Fibroblast of skin of left biceps (primary cell): ENCODE data around the gene RNF152.

Experiments
- DNase-seq, 2 experiments: peaks; one replicate each; pipeline ENCODE4 v3.0.0-alpha.2; 2013; ENCODE audit warnings: low read depth in 2 of 2

The RNF152 gene

DNA sequence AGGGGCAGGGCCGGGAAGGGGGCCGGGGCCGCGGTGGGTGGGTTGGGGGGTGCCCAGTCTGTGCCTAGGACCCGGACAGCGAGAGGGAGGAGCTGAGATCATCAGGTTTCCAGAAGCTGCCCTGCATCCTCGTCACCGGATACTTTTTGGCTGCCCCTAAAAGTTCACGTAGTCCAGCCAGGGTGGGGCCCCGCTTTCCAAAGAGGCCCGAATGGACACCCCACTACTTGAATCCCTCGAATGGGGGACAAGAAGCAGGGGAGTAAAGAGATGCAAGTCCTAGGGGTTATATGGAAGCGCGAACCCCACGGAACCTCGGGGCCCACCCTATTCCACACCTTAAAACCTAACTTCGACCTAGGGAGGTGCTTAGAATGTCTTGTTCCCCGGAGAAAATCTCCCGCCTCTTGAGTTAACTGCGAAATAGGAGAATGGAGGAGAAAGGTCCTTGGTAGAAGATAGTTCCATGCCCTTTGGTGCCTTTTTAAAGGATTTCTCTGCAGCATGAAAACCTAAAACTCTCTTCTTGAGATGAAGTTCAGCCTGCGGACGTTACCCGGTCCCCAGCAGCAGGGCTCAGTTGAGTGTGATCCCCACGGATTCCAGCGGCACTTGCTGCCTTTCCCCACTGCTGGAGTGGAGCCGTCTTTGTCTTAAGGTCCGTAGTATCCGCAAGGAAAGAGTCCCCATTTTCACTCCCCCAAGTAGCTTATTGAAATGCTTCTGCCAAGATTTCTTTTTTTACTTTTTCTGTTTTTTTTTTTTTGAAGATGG lies 2.1 kb upstream of the RNF152 start:
- DNase-seq: no peak

DNA sequence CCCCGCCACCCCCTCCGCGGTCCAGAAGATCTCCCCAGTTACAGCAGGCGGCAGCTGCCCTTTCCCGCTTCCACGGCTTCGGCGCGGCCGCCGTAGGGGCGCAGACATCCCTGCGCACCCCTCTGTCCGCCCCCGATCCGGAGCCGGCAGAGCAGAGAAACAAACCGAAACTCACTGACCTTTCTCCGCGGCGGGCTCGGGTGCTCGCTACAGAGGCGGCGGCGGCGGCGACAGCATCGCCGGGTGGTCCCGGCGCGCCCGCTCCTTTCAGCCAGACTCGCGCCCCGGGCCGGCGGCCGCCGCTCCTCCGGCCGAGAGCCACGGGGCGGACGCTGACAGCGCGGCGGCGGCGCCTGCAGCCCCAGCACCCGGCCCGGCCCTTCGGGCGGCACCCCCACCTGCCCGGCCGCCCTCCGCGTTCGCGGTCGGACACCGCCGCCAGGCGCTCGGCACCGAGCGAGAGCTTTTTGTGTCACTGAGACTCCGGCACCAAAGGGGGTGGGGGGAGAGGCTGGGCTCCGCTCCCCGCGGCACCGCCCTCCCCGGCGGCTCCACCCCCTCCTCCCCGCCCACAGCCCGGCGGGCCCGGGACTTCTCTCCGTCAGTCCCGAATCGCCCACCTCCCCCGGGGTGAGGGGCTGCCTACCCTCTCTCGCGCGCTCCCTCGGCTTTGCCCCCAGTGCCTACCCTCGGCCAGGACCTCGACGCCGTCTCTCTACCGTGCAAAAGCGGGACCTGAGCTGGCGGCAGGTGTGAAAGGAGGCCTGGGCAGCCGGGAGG lies 1.4 kb upstream of the RNF152 start:
- DNase-seq: no peak

DNA sequence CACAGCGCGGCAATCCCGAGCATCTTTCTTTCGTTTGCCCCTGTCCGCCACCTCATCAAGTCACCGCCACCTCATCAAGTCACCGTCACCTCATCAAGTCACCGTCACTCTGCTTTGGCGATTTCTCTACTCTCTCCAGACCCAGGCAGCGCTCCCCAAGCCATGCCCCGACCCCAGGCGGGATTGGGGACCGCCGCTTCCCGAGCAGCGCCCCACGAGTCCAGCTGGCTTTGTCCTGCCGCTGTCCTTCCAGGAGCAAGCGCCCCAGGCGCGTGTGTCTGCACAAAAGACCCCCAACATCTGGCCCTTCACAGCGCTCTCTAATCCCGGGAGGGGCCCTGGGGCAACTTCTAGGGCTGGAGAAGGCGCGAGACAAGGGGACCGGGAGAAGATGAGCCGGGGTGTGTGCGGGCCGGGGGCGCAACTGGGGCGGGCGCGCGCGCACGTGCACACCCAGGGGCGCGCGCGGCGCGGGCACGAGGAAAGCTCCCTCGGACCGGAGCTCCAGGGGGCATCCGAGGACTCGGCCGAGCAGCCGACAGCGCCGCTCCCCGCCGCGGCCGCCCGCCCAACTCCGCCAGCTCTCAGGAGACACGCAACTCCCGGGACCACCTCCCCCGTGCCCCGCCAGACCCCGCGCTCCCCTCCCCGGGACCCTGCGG lies 633 bp upstream of the RNF152 start:
- no peak for DNase-seq

DNA sequence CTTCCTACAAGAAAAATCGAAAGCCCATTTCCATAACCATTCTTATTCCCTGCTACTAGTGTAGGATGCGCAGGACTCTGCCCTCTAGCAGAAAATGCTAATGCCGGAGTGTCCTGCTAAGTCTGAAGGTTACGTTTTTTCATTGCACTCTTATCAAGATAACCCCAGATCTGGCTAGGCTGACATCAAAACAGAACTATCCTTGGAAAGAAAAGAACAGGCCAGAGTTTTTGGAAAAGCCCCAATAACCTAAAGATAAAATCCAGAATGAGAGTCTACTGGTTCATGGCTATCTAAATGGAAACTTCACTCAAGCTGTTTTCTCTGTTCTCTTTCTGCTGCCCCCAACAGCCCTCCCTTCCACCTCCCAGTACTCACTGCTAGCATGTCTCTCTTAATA lies 913 bp downstream of the RNF152 start:
- DNase-seq: no peak

DNA sequence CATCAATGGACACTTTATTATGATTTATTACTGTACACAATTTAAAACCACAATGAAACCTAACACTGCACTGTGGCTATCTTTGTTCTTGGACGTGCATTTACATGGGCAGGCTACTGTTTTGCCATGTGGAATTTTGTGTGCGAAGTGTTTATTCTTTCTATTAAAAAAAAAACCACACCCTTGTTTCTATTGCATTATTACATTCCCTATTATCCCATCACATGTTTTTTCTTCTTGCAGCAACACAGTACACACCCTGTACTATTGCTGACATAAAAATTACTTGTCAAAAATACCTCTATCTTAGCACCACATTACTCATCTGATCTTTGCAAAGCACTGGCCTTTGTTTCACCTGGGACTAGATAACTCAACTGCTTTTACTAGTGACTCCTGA lies 1.5 kb downstream of the RNF152 start:
- DNase-seq: no peak

DNA sequence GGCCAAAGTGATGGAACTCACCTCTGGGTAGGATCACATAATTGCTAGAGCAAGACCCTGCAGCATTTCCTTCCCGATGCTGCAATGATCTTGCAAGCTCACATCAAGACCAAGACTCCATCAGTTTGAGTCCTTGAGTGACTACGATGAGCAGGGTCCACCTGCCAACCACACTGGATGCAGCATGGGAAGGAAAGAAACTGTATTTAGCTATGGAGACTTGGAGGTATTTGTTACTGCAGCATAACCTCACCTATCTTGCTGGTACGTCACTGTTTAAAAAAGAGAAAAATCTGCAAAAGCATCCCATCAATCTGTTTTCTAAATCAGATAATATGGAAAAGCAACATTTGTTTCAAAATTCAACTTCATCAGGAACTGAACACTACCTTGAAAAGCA lies 2.5 kb downstream of the RNF152 start:
- DNase-seq: no peak

DNA sequence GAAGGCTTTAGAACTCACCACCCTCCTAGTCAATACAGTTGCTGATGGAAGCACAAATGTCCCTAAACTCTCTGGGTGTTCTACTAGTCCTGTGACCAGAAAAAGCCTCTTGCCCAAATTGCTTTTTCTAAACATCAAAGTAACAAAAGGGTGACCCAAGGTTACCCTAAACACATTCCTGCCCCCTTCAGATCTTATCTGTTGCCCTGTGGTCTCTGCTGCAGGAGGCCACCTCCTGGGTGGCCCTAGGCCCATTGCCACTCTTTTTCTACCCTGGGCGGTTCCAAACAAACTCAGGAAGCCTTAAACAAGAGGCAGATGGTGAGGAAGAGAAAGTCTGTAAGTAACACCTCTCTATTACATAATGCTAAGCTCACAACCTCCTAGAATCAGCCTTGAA lies 3.3 kb downstream of the RNF152 start:
- no peak for DNase-seq

DNA sequence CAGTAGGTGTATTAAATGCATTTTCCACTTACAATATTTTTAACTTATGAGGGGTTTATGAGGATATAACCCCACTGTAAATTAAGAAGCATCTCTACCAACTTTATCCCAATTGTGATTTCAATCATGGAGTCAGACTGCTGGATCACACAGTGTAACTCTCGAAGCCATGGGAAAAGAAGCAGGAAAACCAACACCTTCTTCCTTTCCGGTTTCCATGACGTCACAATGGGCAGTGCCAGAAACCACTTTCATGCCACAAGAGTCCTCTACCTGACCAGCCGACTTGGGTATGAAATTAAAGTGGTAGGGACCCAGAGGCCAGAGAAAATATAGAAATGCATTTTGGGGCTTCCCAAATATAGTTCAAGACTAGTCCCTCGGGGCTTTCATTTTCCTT lies 4.2 kb downstream of the RNF152 start:
- no peak for DNase-seq

DNA sequence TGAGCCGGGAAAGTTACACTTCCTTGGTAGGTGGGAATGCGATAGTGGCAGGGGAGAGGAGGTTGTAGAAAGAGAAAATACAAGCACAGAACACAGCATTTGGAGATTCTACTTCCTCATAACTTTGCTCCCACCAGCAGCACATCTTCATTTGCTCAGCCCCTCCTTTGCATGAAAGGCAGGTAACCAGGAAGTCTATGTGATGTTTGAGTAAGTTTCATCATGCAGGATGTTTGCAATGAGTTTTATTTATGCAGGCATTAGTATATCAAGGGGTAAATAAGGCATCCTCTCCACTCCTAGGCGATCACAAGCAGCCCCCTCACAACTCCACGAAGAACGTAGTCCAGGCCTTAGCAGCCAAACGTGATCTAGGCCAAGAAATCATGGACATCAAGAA lies 5.0 kb downstream of the RNF152 start:
- DNase-seq: no peak

DNA sequence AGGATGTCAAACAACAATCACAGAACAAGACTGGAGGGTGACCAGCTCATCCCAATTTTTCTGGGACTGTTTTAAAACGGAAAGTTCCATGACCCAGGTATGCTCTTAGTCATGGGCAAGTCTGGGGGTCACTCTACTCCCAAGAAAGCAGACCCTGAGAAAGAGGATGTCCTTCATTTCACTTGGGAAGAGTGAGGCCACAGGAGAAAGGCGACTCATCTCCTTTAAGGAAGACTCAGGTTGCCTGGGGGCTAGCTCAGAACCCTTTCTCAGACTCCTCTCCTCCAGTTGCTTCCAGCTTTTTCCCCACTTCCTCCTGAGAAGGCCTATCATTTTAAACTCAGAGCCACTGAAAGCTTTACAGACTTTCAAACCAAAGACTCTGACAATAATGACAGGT lies 9.3 kb downstream of the RNF152 start:
- DNase-seq: no peak

DNA sequence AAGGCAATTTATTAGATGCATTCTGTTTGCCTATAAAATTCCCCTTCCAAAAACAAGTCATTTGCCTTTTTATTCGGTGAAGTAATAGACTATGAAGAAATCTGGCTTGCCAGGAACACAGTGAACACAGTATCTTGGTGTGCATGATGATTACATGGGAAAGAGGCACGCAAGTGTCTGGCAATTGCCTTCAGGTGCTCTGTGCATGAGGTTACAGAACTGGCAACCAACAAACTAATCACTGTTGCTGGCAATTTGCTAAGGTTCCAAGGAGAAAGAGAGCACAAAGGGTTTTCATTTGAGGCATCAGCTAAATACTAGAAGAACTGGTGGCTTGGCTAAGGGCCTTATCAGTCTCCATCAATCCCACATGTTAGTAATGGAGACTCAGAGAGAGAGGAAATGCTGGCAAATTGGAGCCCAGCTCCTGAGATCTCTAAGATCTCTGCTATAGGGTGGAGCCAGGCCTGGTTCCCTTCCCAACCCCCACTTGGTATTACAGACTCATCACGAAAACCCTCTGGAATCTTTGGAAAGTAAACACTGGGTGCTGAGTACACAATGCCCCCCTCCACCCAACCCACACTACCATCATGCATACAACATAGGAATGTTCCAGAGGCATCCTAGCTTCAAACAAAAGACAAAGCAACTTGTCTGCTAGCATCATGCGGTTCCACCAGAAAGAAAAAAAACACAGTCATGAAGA lies 10.4 kb downstream of the RNF152 start:
- no peak for DNase-seq

DNA sequence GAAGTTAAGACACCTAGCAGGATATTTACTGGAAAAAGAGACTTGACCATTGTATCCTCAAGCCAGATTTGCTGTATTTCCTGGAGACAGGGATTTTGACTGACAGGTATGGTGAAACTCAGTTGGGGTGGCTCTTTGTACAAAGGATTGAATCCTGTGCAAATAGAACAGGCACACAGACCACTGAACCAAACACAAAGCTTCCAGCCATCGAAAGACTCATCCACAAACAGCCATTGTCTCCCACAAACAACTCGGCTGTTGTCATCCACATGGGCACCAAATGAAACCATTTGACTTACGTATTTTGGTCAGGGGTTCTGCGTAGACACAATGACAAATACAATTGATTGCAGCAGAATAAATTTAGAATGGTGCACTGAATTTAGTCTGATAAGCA lies 15.9 kb downstream of the RNF152 start:
- no peak for DNase-seq

DNA sequence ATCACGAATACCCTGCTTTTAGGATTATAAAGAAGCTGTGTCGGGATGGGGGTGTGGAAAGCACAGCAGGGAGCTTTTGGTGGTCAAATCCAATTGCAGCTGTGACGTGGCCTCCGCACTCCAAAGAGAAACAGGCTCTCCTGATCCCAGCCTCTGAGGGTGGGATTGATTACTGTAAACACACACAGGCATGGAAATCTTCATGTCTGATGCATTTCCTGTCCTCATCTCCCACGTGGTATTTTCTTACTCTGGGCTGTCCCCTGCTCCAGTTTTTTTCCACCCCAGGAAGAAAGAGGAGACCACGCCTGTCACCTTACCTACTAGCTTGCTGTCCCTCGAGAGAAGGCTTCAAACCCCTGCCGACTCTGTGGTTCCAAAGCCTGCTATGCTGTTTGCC lies 22.7 kb downstream of the RNF152 start:
- peak; percentile 40 for DNase-seq

DNA sequence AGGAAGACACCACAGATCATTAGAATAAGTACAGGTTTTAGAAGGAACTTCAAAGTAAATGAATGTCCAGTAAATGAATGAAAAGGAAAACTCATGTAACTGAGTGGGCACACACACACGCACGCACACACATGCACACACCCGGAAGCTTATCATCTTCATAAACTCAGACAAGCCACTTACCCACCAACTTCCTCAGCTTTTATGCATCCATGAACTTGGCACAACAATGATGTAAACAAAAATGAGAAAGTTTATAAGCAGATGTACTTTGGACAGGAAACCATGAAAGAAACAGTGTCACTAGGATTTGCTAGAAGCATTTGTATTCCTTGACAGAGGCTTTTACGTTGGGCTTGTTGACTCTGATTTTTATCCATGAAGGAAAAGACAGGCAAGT lies 23.2 kb downstream of the RNF152 start:
- DNase-seq: no peak

DNA sequence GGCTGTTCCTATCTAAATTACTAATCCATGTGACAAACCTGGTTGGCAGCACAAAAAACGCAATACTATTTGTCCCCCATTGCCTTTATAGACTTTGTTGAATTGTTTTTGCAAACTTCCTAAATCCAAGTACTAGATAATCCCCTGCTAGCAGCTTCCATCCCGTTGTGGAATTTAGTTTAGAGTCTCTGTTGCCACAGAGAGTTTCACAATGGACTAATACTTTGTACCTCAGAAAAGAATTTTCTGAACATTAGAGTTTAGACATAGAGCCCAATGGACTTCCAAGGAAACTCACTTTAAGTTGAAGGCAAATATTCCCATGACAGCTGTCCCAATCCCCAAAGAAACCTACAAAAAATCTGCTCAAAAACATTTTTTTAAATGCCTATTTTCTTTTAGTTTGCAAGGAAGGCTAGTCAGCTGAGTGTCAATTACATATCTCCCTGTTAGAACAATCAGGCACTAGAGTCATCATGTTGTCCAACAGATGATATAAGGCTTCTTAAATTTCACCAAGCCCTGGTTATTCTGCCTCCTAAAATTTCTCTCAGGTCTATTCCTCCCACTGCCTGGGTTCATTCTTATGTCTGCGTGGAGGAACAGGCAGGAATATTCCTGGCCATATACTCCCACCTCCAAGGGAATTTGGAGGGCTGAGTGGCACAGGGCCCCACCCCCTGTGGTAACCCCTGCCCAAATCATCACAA lies 27.2 kb downstream of the RNF152 start:
- DNase-seq: no peak

DNA sequence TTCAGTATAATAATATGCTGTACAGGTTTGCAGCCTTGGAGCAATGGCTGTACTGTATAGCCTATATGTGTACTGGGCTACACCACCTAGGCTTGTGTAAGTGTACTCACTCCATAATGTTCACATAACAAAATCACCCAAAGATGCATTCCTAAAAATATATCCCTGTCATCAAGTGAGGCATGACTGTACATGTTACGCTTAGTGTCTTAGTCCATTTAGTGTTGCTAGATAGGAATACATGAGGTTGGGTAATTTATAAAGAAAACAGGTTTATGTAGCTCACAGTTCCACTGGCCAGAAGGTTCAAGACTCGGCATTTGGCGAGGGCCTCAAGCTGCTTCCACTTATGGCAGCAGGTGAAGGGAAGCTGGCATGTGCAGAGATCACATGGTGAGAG lies 31.4 kb downstream of the RNF152 start:
- no peak for DNase-seq

DNA sequence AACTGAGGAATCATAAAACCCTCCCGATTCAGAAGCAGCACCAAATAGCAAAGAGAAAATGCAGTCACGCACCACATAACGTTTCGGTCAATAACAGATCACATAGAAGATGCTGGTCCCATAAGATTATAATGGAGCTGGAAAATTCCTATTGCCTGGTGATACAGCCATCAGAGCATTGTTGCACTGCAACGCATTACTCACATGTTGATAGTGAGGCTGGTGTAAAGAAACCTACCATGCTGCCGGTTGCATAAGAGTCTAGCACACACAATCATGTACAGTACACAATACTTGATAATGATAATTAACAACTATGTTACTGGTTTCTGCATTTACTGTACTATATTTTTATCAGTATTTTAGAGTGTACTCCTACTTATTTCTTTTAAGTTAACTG lies 32.5 kb downstream of the RNF152 start:
- DNase-seq: no peak

DNA sequence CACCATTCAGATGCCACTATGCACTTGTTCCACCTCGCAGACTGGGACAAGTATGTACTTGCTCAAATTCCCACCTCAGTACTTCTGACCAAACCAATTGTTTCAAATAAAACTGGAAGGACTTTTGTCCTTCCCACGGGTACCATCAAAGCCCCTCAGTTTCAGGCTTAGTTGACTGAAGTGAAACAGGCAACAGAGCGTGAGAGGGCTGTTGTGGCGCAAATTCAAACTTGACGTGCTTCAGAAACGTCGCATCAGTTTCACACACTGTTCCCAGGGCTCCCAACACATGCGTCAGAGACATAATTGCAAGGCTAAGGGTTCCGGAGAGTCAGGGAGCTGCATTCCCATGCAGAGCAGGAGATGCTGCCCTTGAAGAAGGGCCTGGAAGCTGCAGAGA lies 33.7 kb downstream of the RNF152 start:
- no peak for DNase-seq

DNA sequence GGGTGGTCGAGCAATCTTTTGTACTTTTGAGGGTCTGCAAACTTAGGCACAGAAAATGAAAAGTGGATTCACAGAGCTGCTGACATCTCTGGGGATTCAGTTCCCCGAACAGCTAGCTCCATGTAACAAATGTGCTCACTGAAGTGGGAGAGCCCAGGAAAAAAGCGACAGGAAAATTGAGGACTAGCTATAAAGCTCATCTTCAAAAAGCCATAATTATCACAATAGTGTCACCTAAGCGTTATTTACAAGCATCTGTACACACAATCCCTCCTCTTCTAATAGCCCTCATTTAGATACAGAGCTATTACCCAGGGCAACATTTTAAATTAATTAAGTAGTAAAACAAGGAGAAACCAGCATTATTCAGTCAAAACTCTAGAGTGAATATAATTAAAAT lies 36.1 kb downstream of the RNF152 start:
- DNase-seq: no peak

DNA sequence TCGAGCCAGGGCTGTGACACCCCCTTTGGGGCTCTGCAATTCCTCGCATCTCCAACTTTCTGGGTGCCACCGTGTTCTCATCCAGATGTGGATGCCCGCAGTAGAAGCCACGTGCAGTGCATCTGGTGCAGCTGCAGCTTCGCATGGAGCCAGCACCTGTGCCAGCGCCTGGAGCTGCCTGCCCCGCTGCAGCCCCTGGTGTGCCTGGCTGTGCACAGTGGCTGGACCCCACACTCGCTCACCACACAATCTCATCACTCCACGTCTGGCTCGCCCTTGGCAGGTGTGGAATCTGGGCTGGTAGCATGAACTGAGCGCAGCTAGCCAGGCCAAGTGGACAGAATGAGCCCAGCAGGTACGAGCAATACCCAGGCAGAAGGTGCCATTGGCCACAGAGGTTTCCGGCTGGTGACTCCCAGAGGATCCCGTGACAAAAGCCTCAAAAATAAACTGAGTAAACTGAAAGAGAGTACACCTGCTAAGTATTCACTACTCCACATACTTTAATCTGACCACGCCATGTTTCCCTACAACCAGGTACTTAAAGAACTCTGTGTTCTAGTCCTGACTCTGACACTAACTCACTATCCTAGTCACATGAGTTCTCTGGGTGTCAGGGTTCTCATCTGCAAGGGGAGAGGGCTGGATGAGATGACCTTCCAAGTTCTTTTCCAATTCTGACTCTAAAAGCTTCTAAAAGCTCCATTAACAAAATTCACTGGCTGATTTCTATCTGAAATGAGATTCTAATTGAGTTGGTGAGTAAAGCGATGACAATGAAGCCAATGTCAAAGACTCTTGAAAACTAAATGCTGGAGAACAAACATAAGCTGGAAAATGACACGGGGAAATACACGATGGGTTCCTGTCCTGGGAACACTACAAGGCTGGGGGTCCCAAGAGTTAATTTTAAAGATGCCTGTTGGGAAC lies 37.1 kb downstream of the RNF152 start:
- no peak for DNase-seq
